Pancreas (tissue), 10 donors: ENCODE data around the gene LIM2. TPM values are rescaled to one million over a fixed set of nuclear protein-coding genes. Genes with fewer than 3 reads are reported as not detected.
A peak's percentile ranks its signal among the peaks of the same experiment; 100 is the strongest.

Experiments
- ATAC-seq, 4 donors: fragments of 200-7000 bp; cut with Tn5 transposase; one replicate each; pipeline versions ENCODE4 v1.8.0 to v1.9.1; 2020; ENCODE audit warnings: mild to moderate bottlenecking in 4 of 4, moderate library complexity in 4 of 4
- DNase-seq, 6 donors: peaks; one replicate each; pipeline ENCODE4 v3.0.0-alpha.2; 2020
- FAIRE-seq: peaks from 2 replicates; lab custom pipeline; 2012; peaks lifted over from hg19 to GRCh38; lab: Jason Lieb, UNC
- H3K27ac ChIP-seq, 4 donors: fragments of 200-600 bp; sonication (generic); 1 replicate in 3 of 4; 2 replicates in 1 of 4; pipeline versions ENCODE4 v1.5.0 to v1.8.0; 2020
- H3K27me3 ChIP-seq, 4 donors: fragments of 200-600 bp; one replicate each; pipeline ENCODE4 v1.8.0; 2021
- H3K36me3 ChIP-seq, 3 donors: fragments of 200-600 bp; sonication (generic) in 1 of 3; one replicate each; pipeline versions ENCODE4 v1.5.0 to v1.8.0; 2020 to 2021
- H3K4me1 ChIP-seq, 3 donors: fragments of 200-600 bp; one replicate each; pipeline ENCODE4 v1.8.0; 2021
- H3K4me3 ChIP-seq, 4 donors: fragments of 200-600 bp; sonication (generic) in 2 of 4; one replicate each; pipeline versions ENCODE4 v1.5.0 to v1.8.0; 2020 to 2021
- H3K9me3 ChIP-seq, 4 donors: fragments of 200-600 bp; one replicate each; pipeline ENCODE4 v1.8.0; 2021
- CTCF ChIP-seq, 4 donors: fragments of 200-600 bp; sonication (generic) in 3 of 4; IDR thresholded peaks; one replicate each; pipeline versions ENCODE4 v1.5.0 to v1.8.0; 2021; ENCODE audit warnings: antibody characterized with exemption in 4 of 4
- WGBS, 2 donors: extraction: QIAGEN DNeasy Blood & Tissue Kit; methylation state at CpG; one replicate each; pipeline ENCODE4 v1.1.7; 2013; 5-methylcytosine and 5-hydroxymethylcytosine counted together
- intact Hi-C, 3 donors: fragments of 100-400 bp; cut with DNase I; formaldehyde crosslinking; loops; one replicate each; pipeline versions ENCODE4 v1.11.1 to v1.14.2; 2022
- polyA plus RNA-seq, 2 donors: library from polyadenylated mRNA; stranded (reverse); fragments of 200-250 nt; gene quantifications; one replicate each; pipeline ENCODE4 v1.2.3, GENCODE V29; 2013
- total RNA-seq, 6 donors: library from RNA; stranded (reverse); fragmentation: NEBNext Ultra II Directional in 4 of 6; extraction: Animal tissue kit (Norgen Biotek cat#: 25700) in 4 of 6; gene quantifications; one replicate each; pipeline versions ENCODE4 v1.2.1 to v1.2.4, GENCODE V29; 2021 to 2023
- donor health status: healthy with polysubstance abuse.
- donor health status: DM: no; HTN: no; CAD: no; lungs with moderate emphysema.
- donor health status: DM: no; HTN: no; CAD: no.
- donor health status: control.
- donor health status: control.
- donor health status: Bipolar disorder and iron deficiency.
- donor health status: DM: yes; HTN: yes; CAD: no.
- donor health status: DM: no; HTN: no; CAD: no.
- donor health status: DM: no; HTN: no; CAD: no.
- donor health status: DM: yes; HTN: yes; CAD: no.

LIM2 gene
- total and polyA plus RNA-seq, 8 donors: not detected

DNA sequence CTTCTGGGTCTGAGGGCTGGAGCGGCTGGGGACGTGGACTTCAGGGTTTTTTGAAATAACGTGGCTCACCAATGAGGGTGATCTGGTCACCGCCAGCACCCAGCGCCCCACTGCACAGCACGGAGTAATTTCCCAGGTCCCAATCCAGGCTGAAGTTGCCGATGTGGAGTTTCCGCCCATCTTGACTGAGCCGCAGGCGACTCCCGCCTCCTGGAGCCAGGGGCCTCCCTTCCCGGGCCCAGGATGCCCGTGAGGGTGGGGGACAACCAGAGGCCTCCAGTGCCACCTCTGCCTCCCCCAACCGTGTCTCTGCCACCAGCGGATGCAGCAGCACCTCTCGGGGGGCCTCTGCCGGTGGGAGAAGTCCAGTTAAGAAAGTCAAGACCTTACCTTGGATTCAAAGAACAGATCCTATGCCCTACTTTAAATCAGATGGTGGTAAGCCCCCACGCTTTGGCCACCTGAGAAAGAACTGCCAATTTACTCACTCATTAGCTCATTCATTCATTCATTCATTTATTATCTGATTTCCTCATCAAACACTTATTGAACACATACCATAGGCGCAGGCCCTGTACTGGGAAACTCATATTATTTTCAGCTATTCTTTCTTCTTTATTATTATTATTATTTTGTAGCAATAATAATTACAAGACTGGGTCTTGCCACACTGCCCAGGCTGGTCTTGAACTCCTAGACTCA, 49.8 kb downstream of the LIM2 start:
- H3K4me3 ChIP-seq: no peak overlapping the region
- H3K27ac ChIP-seq: no peak overlapping the region
- peaks cover 0 to 5% (median 5%) of the 10 kb centered on the region in 3 donors for H3K4me1 ChIP-seq
- H3K36me3 ChIP-seq: no peaks in the 10 kb centered on the region
- H3K9me3 ChIP-seq: no peaks in the 10 kb centered on the region
- WGBS, 2 donors: 68 to 77% methylated on average over 19 of the region's 19 CpGs
- FAIRE-seq (no peak), DNase-seq (no peak), ATAC-seq (no peak)
- H3K27me3 ChIP-seq: no peaks in the 10 kb centered on the region
- intact Hi-C loops: loop anchor here in 1 of 3 donors (10.0 kb wide), 1 partner anchor 87 kb away; no protein-coding TSS in a partner anchor
- no peak for TF ChIP-seq CTCF (IDR thresholded peaks at IDR 0.05)

GRCh38 chr19:51337141-51337860, 50.5 kb downstream of the LIM2 start:
- ATAC-seq (no peak), FAIRE-seq (no peak), DNase-seq (peak in 1 of 6 donors; percentile 76)
- no peak for TF ChIP-seq CTCF (IDR thresholded peaks at IDR 0.05)
- 74 to 76% methylated on average over 13 of the region's 13 CpGs for WGBS, 2 donors
- intact Hi-C loops: loop anchor here in 1 of 3 donors (10.0 kb wide), 1 partner anchor 88 kb away; no protein-coding TSS in a partner anchor
- H3K27ac ChIP-seq: no peak overlapping the region
- peaks cover 0 to 5% (median 5%) of the 10 kb centered on the region in 3 donors for H3K4me1 ChIP-seq
- no peaks in the 10 kb centered on the region for H3K27me3 ChIP-seq
- no peaks in the 10 kb centered on the region for H3K9me3 ChIP-seq
- H3K36me3 ChIP-seq: no peaks in the 10 kb centered on the region
- no peak overlapping the region for H3K4me3 ChIP-seq

DNA sequence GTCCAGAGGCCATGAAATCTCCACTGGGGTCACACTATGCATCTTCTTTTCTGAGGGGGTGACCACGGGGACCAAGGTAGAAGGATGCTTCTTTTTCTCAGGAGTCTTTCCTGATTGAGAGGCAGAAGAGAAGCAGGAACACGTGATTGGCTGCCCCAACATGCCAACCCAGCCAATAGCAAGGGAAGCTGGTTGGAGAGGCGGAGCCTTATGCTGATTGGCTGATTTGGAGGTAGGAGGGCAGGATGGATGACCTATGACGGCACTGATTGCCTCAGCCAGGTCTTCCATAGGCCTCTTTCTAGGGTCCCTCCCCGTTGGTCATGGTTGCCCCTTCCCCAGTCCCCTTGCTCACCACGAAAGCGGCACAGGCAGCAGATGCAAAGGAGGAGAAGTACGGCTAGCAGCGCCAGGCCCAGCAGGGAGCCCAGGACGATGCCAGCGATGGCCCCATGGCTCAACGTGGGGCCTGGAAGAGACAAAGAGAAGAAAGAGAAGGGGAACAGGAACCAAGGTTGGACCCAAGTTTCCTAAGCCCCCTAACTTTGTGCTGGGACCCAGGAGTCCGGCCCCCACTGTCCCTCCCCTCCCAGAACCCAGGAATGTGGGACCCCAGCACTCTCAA, 53.8 kb downstream of the LIM2 start:
- no peak overlapping the region for H3K27ac ChIP-seq
- H3K4me3 ChIP-seq: no peak overlapping the region
- ATAC-seq: no peak
- no peaks in the 10 kb centered on the region for H3K9me3 ChIP-seq
- H3K27me3 ChIP-seq: no peaks in the 10 kb centered on the region
- no peak for DNase-seq
- TF ChIP-seq CTCF (IDR thresholded peaks at IDR 0.05): no peak
- no peaks in the 10 kb centered on the region for H3K4me1 ChIP-seq
- H3K36me3 ChIP-seq: no peaks in the 10 kb centered on the region
- no peak for FAIRE-seq
- intact Hi-C loops: loop anchor here in 1 of 3 donors (10.0 kb wide), 1 partner anchor 91 kb away; no protein-coding TSS in a partner anchor
- 74 to 83% methylated on average over 13 of the region's 13 CpGs for WGBS, 2 donors

- WGBS, 2 donors: 68 to 77% methylated on average over 6 of the region's 6 CpGs
- ATAC-seq: no peak
- Histone ChIP-seq H3K4me1 (peaks cover 0 to 4% (median 0%) of the 10 kb centered on the region in 3 donors), H3K36me3 (no peaks in the 10 kb centered on the region), H3K9me3 (no peaks in the 10 kb centered on the region), H3K27ac (no peak overlapping the region), H3K27me3 (peaks cover 0 to 13% (median 3%) of the 10 kb centered on the region in 4 donors), H3K4me3 (no peak overlapping the region)
- no peak for FAIRE-seq
- no peak for DNase-seq
- no peak for TF ChIP-seq CTCF (IDR thresholded peaks at IDR 0.05)
- intact Hi-C loops: loop anchor here in 1 of 3 donors (10.0 kb wide), 1 partner anchor 93 kb away; no protein-coding TSS in a partner anchor
Measured at GRCh38 chr19:51331716-51332115, 56.1 kb downstream of the LIM2 start.
